Vagina (tissue), 2 donors: ENCODE measurements around the gene CORIN.

Source experiments
- CTCF ChIP-seq, 3 experiments: fragments of 450-650 bp in 2 of 3; fragments of 200-600 bp in 1 of 3; sonication (generic) in 1 of 3; IDR thresholded peaks; one replicate each; pipeline ENCODE4 v1.5.1; 2017 to 2019; ENCODE audit warnings: antibody characterized with exemption in 3 of 3, mild to moderate bottlenecking in 2 of 3, moderate library complexity in 2 of 3
- POLR2A ChIP-seq, 2 donors: fragments of 450-650 bp; IDR thresholded peaks; one replicate each; pipeline ENCODE4 v1.6.1; 2017; ENCODE audit warnings: antibody characterized with exemption in 2 of 2, mild to moderate bottlenecking in 2 of 2, moderate library complexity in 2 of 2
- POLR2AphosphoS5 ChIP-seq, 2 donors: sonication (generic); formaldehyde crosslinking; IDR thresholded peaks; one replicate each; pipeline ENCODE4 v1.9.0; 2017; ENCODE audit warnings: antibody characterized with exemption in 2 of 2, mild to moderate bottlenecking in 2 of 2, low read depth in 1 of 2; ENCODE audit not compliant: insufficient read depth in 1 of 2

GRCh38 chr4:47675806-47676205 lies 162.1 kb downstream of the CORIN start:
- no peak for TF ChIP-seq CTCF (IDR thresholded peaks at IDR 0.05)
- no peak for TF ChIP-seq POLR2A (IDR thresholded peaks at IDR 0.05)
- TF ChIP-seq POLR2AphosphoS5 (IDR thresholded peaks at IDR 0.05; ENCODE audit: insufficient read depth in 1 of 2, low read depth in 1 of 2) = no peak
